DOHH2 (cell line): Measurements from ENCODE around the gene CCL22.
"Not testable (repeated sequence)": the region's sequence is repeated elsewhere in the genome, so short reads cannot be mapped to it uniquely, and the experiment has no call there.

Experiments
- H3F3A ChIP-seq: fragments of 200-600 bp; sonication (generic), shearing (Covaris generic); 2 replicates; pipeline ENCODE4 v1.6.0; 2016; ENCODE audit warnings: antibody characterized with exemption, mild to moderate bottlenecking; ENCODE audit not compliant: control insufficient read depth, insufficient read depth
- H3K27ac ChIP-seq: fragments of 200-600 bp; sonication (generic); 2 replicates; pipeline ENCODE4 v1.5.1; 2014; ENCODE audit warnings: low read depth, mild to moderate bottlenecking, low read length, moderate library complexity
- H3K27me3 ChIP-seq: fragments of 200-600 bp; sonication (generic); 2 replicates; pipeline ENCODE4 v1.6.1; 2014; ENCODE audit warnings: mild to moderate bottlenecking, low read length, mixed read lengths; ENCODE audit not compliant: control insufficient read depth
- H3K36me3 ChIP-seq: fragments of 200-600 bp; sonication (generic); 2 replicates; pipeline ENCODE4 v1.6.1; 2014; ENCODE audit warnings: mild to moderate bottlenecking, low read length, moderate library complexity, mixed read lengths; ENCODE audit not compliant: control insufficient read depth
- H3K4me1 ChIP-seq: fragments of 200-600 bp; sonication (generic); 2 replicates; pipeline ENCODE4 v1.6.1; 2014; ENCODE audit warnings: mild to moderate bottlenecking, low read length, mixed read lengths; ENCODE audit not compliant: control insufficient read depth
- H3K4me2 ChIP-seq: fragments of 200-600 bp; sonication (generic); 2 replicates; pipeline ENCODE4 v1.6.0; 2014; ENCODE audit warnings: mild to moderate bottlenecking, low read length, moderate library complexity
- H3K4me3 ChIP-seq: fragments of 200-600 bp; sonication (generic); 2 replicates; pipeline ENCODE4 v1.5.1; 2014; ENCODE audit warnings: mild to moderate bottlenecking, low read length, mixed read lengths
- H3K79me2 ChIP-seq: fragments of 200-600 bp; sonication (generic); 2 replicates; pipeline ENCODE4 v1.6.1; 2014; ENCODE audit warnings: mild to moderate bottlenecking, low read length, mixed read lengths; ENCODE audit not compliant: control insufficient read depth
- H3K9me2 ChIP-seq: fragments of 200-600 bp; sonication (generic); replicated peaks from 2 replicates; pipeline ENCODE4 v1.6.1; 2014; ENCODE audit warnings: mild to moderate bottlenecking, low read length, mixed read lengths; ENCODE audit not compliant: control insufficient read depth
- H3K9me3 ChIP-seq: fragments of 200-600 bp; sonication (generic); 2 replicates; pipeline ENCODE4 v1.6.1; 2014; ENCODE audit warnings: antibody characterized with exemption, low read length, mixed read lengths; ENCODE audit not compliant: control insufficient read depth, insufficient read depth
- H4K20me1 ChIP-seq: fragments of 200-600 bp; sonication (generic); 2 replicates; pipeline ENCODE4 v1.6.0; 2014; ENCODE audit warnings: low read depth, mild to moderate bottlenecking, antibody characterized with exemption, low read length, moderate library complexity; ENCODE audit not compliant: control insufficient read depth, insufficient read depth
- CTCF ChIP-seq: fragments of 200-600 bp; sonication (generic); IDR thresholded peaks from one replicate; pipeline ENCODE4 v1.5.1; 2014; ENCODE audit warnings: antibody characterized with exemption, mild to moderate bottlenecking, low read depth, low read length; ENCODE audit not compliant: poor library complexity, severe bottlenecking
- EZH2phosphoT487 ChIP-seq: fragments of 200-600 bp; sonication (generic); IDR thresholded peaks from 2 replicates; pipeline ENCODE4 v1.6.1; 2017; ENCODE audit warnings: borderline replicate concordance, mild to moderate bottlenecking, antibody characterized with exemption, low read length, moderate library complexity, mixed read lengths

The CCL22 gene

GRCh38 chr16:57392694-57393093, 34.1 kb downstream of the CCL22 start:
- no peaks in the 10 kb centered on the region for H3K79me2 ChIP-seq
- no peaks in the 10 kb centered on the region for H3K9me3 ChIP-seq
- H3K27ac ChIP-seq = no peak overlapping the region
- H3K27me3 ChIP-seq = peaks cover 42% of the 10 kb centered on the region
- H3K4me3 ChIP-seq = no peak overlapping the region
- H3K4me2 ChIP-seq = no peak overlapping the region
- H3K9me2 ChIP-seq = no peaks in the 10 kb centered on the region
- TF ChIP-seq EZH2phosphoT487 = no peak
- TF ChIP-seq CTCF = no peak
- H3K4me1 ChIP-seq = peaks cover 7% of the 10 kb centered on the region; the same call in 1 of the 2 replicates
- no peaks in the 10 kb centered on the region for H4K20me1 ChIP-seq
- no peaks in the 10 kb centered on the region for H3K36me3 ChIP-seq
- no peaks in the 10 kb centered on the region for H3F3A ChIP-seq

DNA sequence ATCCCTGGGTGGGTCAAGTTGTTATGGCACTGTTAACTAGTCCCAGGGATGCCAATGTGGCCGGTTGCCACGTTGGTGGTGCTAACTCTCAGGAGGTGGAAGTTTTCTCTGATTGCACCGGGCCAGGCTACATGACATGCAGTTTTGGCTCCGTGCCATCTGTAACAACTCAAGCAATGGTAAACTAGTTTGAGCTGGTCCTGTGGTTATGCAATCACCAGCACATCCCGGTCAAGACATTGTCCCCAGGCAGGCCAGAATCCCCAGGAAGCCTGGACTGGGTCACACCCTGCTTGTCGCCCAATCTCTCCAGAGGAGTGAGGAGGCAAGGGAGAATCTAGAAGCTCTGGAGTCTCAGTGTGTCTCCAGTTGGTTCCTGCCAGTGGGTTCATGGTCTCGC, 35.9 kb downstream of the CCL22 start:
- TF ChIP-seq EZH2phosphoT487 = no peak
- TF ChIP-seq CTCF = no peak
- Histone ChIP-seq H3K4me3 (no peak overlapping the region), H3K27ac (no peak overlapping the region), H4K20me1 (no peaks in the 10 kb centered on the region), H3K79me2 (no peaks in the 10 kb centered on the region), H3K9me2 (no peaks in the 10 kb centered on the region), H3F3A (no peaks in the 10 kb centered on the region), H3K27me3 (peaks cover 24% of the 10 kb centered on the region), H3K4me1 (no peaks in the 10 kb centered on the region), H3K36me3 (no peaks in the 10 kb centered on the region), H3K4me2 (no peak overlapping the region), H3K9me3 (no peaks in the 10 kb centered on the region)

GRCh38 chr16:57395026-57395425, 36.4 kb downstream of the CCL22 start:
- Histone ChIP-seq H3K4me3 (no peak overlapping the region), H3F3A (no peaks in the 10 kb centered on the region), H3K4me2 (no peak overlapping the region), H3K79me2 (no peaks in the 10 kb centered on the region), H4K20me1 (no peaks in the 10 kb centered on the region), H3K4me1 (peaks cover 5% of the 10 kb centered on the region), H3K27me3 (peaks cover 20% of the 10 kb centered on the region), H3K36me3 (no peaks in the 10 kb centered on the region), H3K9me3 (no peaks in the 10 kb centered on the region), H3K27ac (no peak overlapping the region), H3K9me2 (no peaks in the 10 kb centered on the region)
- no peak for TF ChIP-seq CTCF
- TF ChIP-seq EZH2phosphoT487 = no peak

- Histone ChIP-seq H3K4me2 (no peak overlapping the region), H3K9me3 (no peaks in the 10 kb centered on the region), H4K20me1 (no peaks in the 10 kb centered on the region), H3K27me3 (peaks cover 13% of the 10 kb centered on the region; the same call in 1 of the 2 replicates), H3K9me2 (no peaks in the 10 kb centered on the region), H3K79me2 (no peaks in the 10 kb centered on the region), H3F3A (no peaks in the 10 kb centered on the region), H3K36me3 (no peaks in the 10 kb centered on the region), H3K4me1 (peaks cover 15% of the 10 kb centered on the region), H3K27ac (no peak overlapping the region), H3K4me3 (no peak overlapping the region)
- TF ChIP-seq EZH2phosphoT487 = no peak
- TF ChIP-seq CTCF = no peak
Observed at GRCh38 chr16:57396786-57397185, 38.2 kb downstream of the CCL22 start.

- H3K27me3 ChIP-seq = peaks cover 13% of the 10 kb centered on the region; the same call in 1 of the 2 replicates
- H3K9me2 ChIP-seq, H3K27ac ChIP-seq, H3K4me2 ChIP-seq, H4K20me1 ChIP-seq, H3K79me2 ChIP-seq, H3F3A ChIP-seq, H3K36me3 ChIP-seq, H3K9me3 ChIP-seq, H3K4me3 ChIP-seq: not testable (repeated sequence)
- H3K4me1 ChIP-seq = peaks cover 16% of the 10 kb centered on the region
Observed at GRCh38 chr16:57397493-57397892, 38.9 kb downstream of the CCL22 start.
